Measurements from ENCODE around the gene CCDC107. TPM values are rescaled to one million over a fixed set of nuclear protein-coding genes. Genes with fewer than 3 reads are reported as not detected.

Gene CCDC107
- total and polyA plus RNA-seq, 2 of the 13 experiments (the other 11 are each of a cell fraction or from before 2014, with no cell fraction given): 7.1 to 15.2 TPM

DNA sequence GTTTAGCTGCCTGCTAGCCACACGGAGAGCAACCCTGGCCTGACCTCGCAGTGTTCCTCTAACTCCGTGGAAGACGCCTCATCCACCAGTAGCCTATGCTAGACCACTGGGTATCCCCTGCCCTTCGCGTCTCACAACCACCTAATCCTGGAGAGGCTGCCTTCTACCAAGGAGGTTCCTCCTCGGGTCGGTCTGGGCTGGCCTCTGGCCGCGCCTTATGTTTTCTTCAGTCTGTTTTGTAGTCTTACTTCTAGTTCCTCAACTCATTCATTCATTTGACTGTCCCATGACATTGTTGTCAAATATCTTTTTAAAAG, 33.2 kb downstream of the CCDC107 start (continued):
- TF ChIP-seq MXD4 (CRISPR knock-in tag; IDR thresholded peaks at IDR 0.05): no peak
- no peak for TF ChIP-seq SETDB1 (CRISPR knock-in tag; IDR thresholded peaks at IDR 0.05; ENCODE audit: borderline replicate concordance)
- no peak for TF ChIP-seq ZNF510 (CRISPR knock-in tag; IDR thresholded peaks at IDR 0.05; ENCODE audit: low read depth)
- TF ChIP-seq BHLHE40 (IDR thresholded peaks at IDR 0.05; ENCODE audit: low read length): no peak
- 0 out of 2 replicates have a peak, but pooled peaks have one; percentile 5 for TF ChIP-seq ZNF143 (CRISPR knock-in tag; IDR thresholded peaks at IDR 0.05)
- TF ChIP-seq ZNF816 (CRISPR knock-in tag; IDR thresholded peaks at IDR 0.05; ENCODE audit: borderline replicate concordance): no peak
- no peak for TF ChIP-seq ZNF546 (CRISPR knock-in tag; conservative IDR thresholded peaks at IDR 0.05)
- TF ChIP-seq ZNF780A (CRISPR knock-in tag; IDR thresholded peaks at IDR 0.05): no peak
- TF ChIP-seq TOE1 (CRISPR knock-in tag; IDR thresholded peaks at IDR 0.05): no peak
- TF ChIP-seq ZNF547 (CRISPR knock-in tag; IDR thresholded peaks at IDR 0.05): no peak

DNA sequence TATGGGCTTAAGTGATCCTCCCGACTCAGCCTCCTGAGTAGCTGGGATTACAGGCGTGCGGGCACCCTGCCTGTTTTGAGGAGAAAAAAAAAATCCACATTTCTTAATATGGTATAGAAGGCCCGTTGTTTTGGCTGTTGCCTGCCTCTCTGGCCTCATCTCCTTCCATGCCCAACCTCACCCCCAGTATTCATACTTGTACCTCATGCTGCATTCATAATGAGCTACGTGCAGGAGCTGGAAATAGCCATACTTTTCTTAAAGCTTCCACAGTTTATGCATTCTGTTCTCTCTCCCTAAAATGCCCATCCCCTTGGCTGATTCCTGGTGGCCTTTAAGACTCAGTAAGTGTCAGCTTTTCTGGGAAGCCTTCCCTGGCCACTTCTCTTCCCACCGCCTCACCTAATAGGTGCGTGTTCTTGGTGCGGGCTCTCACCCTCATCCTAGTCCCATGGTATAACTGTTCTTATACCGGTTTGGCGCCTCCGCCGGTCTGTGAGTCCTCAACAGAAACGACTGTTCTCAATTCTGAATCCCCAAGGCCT, 33.7 kb downstream of the CCDC107 start:
- H3K4me3 ChIP-seq (replicated peaks in 1 of 3; ENCODE audit: insufficient read depth in 1 of 3, low read depth in 2 of 3, low read length in 3 of 3): no peak overlapping the region
- DNase-seq (ENCODE audit: low spot score) (no peak), ATAC-seq (no peak), FAIRE-seq (no peak)
- H3K79me2 ChIP-seq (ENCODE audit: insufficient read depth, low read length): no peaks in the 10 kb centered on the region
- H2AFZ ChIP-seq (ENCODE audit: low read length): no peak overlapping the region
- no peak overlapping the region for H3K9ac ChIP-seq (ENCODE audit: insufficient read depth, low read depth, low read length)
- no peak for TF ChIP-seq SAP130 (CRISPR knock-in tag; IDR thresholded peaks at IDR 0.05; ENCODE audit: low read depth)
- TF ChIP-seq ZFP37 (CRISPR knock-in tag; IDR thresholded peaks at IDR 0.05; ENCODE audit: borderline replicate concordance): no peak
- TF ChIP-seq PTBP1 (IDR thresholded peaks at IDR 0.05; ENCODE audit: low read depth, low read length, poor library complexity, severe bottlenecking): no peak
- TF ChIP-seq TBX2 (CRISPR knock-in tag; IDR thresholded peaks at IDR 0.05; ENCODE audit: borderline replicate concordance): no peak
- TF ChIP-seq GABPB1 (CRISPR knock-in tag; IDR thresholded peaks at IDR 0.05): no peak
- no peak for TF ChIP-seq SMAD9 (CRISPR knock-in tag; IDR thresholded peaks at IDR 0.05)
- TF ChIP-seq, protein P1, sequence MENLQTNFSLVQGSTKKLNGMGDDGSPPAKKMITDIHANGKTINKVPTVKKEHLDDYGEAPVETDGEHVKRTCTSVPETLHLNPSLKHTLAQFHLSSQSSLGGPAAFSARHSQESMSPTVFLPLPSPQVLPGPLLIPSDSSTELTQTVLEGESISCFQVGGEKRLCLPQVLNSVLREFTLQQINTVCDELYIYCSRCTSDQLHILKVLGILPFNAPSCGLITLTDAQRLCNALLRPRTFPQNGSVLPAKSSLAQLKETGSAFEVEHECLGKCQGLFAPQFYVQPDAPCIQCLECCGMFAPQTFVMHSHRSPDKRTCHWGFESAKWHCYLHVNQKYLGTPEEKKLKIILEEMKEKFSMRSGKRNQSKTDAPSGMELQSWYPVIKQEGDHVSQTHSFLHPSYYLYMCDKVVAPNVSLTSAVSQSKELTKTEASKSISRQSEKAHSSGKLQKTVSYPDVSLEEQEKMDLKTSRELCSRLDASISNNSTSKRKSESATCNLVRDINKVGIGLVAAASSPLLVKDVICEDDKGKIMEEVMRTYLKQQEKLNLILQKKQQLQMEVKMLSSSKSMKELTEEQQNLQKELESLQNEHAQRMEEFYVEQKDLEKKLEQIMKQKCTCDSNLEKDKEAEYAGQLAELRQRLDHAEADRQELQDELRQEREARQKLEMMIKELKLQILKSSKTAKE (CRISPR knock-in tag; IDR thresholded peaks at IDR 0.05; ENCODE audit: borderline replicate concordance): no peak
- peaks cover 61% of the 10 kb centered on the region for H3K4me1 ChIP-seq (ENCODE audit: insufficient read depth, low read length)
- in situ Hi-C loops (cut with HindIII; ENCODE audit: extremely low pct_ligation_motif_present, low pct_unique_long_range_greater_than_20kb): no loop called here
- WGBS (ENCODE audit: low lambda C conversion rate): 87% methylated on average over 13 of the region's 13 CpGs
- H3K27ac ChIP-seq (ENCODE audit: extremely low read length, insufficient read depth, low read length): no peak overlapping the region
- H4K20me1 ChIP-seq (ENCODE audit: insufficient read depth, low read length): no peaks in the 10 kb centered on the region
- no TSS peak for BruUV-seq (replicated peaks)
- no peaks in the 10 kb centered on the region for H3K9me3 ChIP-seq (ENCODE audit: low read length)
- ChIA-PET CTCF (ENCODE audit: low intra/inter-chr PET ratio, low total read pairs) (no interaction called here), POLR2A (interaction anchor here (1.0 to 6.1 kb wide), 10 partner anchors 23 to 530 kb away, joined by 3 to 68 read pairs (median 11); partner anchors contain the start of genes ARHGEF39, CCDC107, CREB3 and GBA2)
- H3K27me3 ChIP-seq (ENCODE audit: control insufficient read depth in 1 of 2, insufficient read depth in 2 of 2, low read length in 2 of 2): no peaks in the 10 kb centered on the region
- no peak overlapping the region for H3K4me2 ChIP-seq (ENCODE audit: low read depth, low read length)
- intact Hi-C loops (cut with micrococcal nuclease; ENCODE audit: unreplicated experiment): loop anchor here (1.0 to 10.0 kb wide), 2 partner anchors 23 to 47 kb away; no protein-coding TSS in a partner anchor
- H3K36me3 ChIP-seq (replicated peaks in 1 of 2; ENCODE audit: control insufficient read depth in 1 of 2, insufficient read depth in 2 of 2, low read length in 2 of 2): 0 out of 5 replicates have a peak, but pooled peaks cover 0 to 1% of the 10 kb centered on the region in 2 experiments
